MM.1S (cell line): ENCODE data around the gene ACSL6.

Source experiments
- DNase-seq: peaks from one replicate; pipeline ENCODE4 v3.0.0-alpha.2; 2015
- H2AFZ ChIP-seq: fragments of 300-600 bp; sonication (generic); 2 replicates; pipeline ENCODE4 v1.6.0; 2016; ENCODE audit warnings: antibody characterized with exemption, low read length
- H3F3A ChIP-seq: fragments of 300-600 bp; sonication (generic); 2 replicates; pipeline ENCODE4 v1.6.1; 2016; ENCODE audit warnings: mild to moderate bottlenecking, antibody characterized with exemption, low read length, moderate library complexity, mixed read lengths; ENCODE audit not compliant: insufficient read depth
- H3K27ac ChIP-seq: fragments of 300-600 bp; sonication (generic); 2 replicates; pipeline ENCODE4 v1.5.1; 2016; ENCODE audit warnings: mild to moderate bottlenecking, low read length
- H3K27me3 ChIP-seq: fragments of 300-600 bp; sonication (generic); replicated peaks from 2 replicates; pipeline ENCODE4 v1.6.0; 2016; ENCODE audit warnings: low read length; ENCODE audit not compliant: insufficient read depth
- H3K36me3 ChIP-seq: fragments of 300-600 bp; sonication (generic); replicated peaks from 2 replicates; pipeline ENCODE4 v1.6.1; 2016; ENCODE audit warnings: mild to moderate bottlenecking, low read length, mixed read lengths; ENCODE audit not compliant: insufficient read depth
- H3K4me1 ChIP-seq: fragments of 300-600 bp; sonication (generic); 2 replicates; pipeline ENCODE4 v1.6.1; 2016; ENCODE audit warnings: low read length, mixed read lengths
- H3K4me2 ChIP-seq: fragments of 300-600 bp; sonication (generic); 2 replicates; pipeline ENCODE4 v1.6.0; 2016; ENCODE audit warnings: low read depth, low read length
- H3K4me3 ChIP-seq: fragments of 300-600 bp; sonication (generic); 2 replicates; pipeline ENCODE4 v1.5.1; 2016; ENCODE audit warnings: low read length, mixed read lengths
- H3K79me2 ChIP-seq: fragments of 300-600 bp; sonication (generic); 2 replicates; pipeline ENCODE4 v1.6.1; 2016; ENCODE audit warnings: mixed run types, low read length, mixed read lengths
- H3K9ac ChIP-seq: fragments of 300-600 bp; sonication (generic); 2 replicates; pipeline ENCODE4 v1.6.1; 2016; ENCODE audit warnings: low read length, mixed read lengths
- H3K9me2 ChIP-seq: fragments of 300-600 bp; sonication (generic); replicated peaks from 2 replicates; pipeline ENCODE4 v1.6.1; 2016; ENCODE audit warnings: mild to moderate bottlenecking, low read length, mixed read lengths; ENCODE audit not compliant: insufficient read depth
- H3K9me3 ChIP-seq: fragments of 300-600 bp; sonication (generic); replicated peaks from 2 replicates; pipeline ENCODE4 v1.6.1; 2016; ENCODE audit warnings: mild to moderate bottlenecking, low read length, mixed read lengths; ENCODE audit not compliant: insufficient read depth
- H4K20me1 ChIP-seq: fragments of 300-600 bp; sonication (generic); 2 replicates; pipeline ENCODE4 v1.6.1; 2016; ENCODE audit warnings: mild to moderate bottlenecking, low read length, moderate library complexity, mixed read lengths; ENCODE audit not compliant: insufficient read depth
- CTCF ChIP-seq: fragments of 300-600 bp; sonication (generic); IDR thresholded peaks from 2 replicates; pipeline ENCODE4 v1.5.1; 2016; ENCODE audit warnings: antibody characterized with exemption, low read length, mixed read lengths
- EZH2 ChIP-seq: fragments of 300-600 bp; sonication (generic); optimal IDR thresholded peaks from 2 replicates; pipeline ENCODE3; 2017; ENCODE audit warnings: low read depth, mild to moderate bottlenecking, antibody characterized with exemption, low read length, mixed read lengths
- EZH2phosphoT487 ChIP-seq: fragments of 300-600 bp; sonication (generic); IDR thresholded peaks from 2 replicates; pipeline ENCODE4 v1.6.1; 2018; ENCODE audit warnings: antibody characterized with exemption, low read length

The ACSL6 gene

DNA sequence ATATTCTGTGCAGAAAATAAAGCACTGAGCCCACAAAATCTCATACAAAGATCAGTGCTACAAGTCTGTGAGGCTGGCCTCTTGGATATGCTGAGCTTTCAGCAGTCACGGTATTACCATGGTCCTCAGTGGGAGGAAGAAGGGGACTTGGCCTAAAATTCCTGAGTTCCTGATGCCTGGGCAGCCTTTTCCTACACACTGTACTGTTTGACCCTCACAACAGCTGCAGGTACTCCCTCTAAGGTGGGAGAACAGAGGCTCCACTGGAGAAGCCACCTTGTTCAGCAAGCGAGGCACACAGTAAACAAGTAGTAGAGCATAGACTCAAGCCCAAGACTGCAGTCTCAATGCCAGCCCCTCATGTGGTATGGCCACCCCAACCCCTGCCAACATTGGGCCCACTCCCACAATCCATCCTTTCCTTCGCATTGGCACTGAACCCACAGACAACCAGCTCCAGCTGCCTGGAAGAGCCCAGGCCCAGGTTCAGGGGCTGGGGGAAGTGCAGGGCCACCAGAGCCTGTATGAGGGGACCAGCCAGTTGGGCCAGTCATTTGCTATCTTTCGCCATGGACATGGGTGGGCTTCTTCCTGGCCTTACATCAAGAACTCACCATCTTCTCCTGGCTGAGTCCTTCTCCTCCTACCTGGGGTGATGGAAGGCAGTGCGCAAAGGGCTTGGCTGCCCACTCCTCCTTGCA is 14.3 kb downstream of the ACSL6 start:
- Histone ChIP-seq H3K27me3 (no peaks in the 10 kb centered on the region), H2AFZ (no peak overlapping the region), H3K79me2 (no peaks in the 10 kb centered on the region), H3K9ac (no peak overlapping the region), H3K9me3 (no peaks in the 10 kb centered on the region), H3K4me1 (no peaks in the 10 kb centered on the region), H3K36me3 (no peaks in the 10 kb centered on the region), H3K4me2 (no peak overlapping the region), H4K20me1 (no peaks in the 10 kb centered on the region), H3F3A (no peaks in the 10 kb centered on the region), H3K4me3 (no peak overlapping the region), H3K27ac (no peak overlapping the region), H3K9me2 (no peaks in the 10 kb centered on the region)
- DNase-seq, result no peak
- TF ChIP-seq CTCF, result no peak
- no peak for TF ChIP-seq EZH2phosphoT487
- no peak for TF ChIP-seq EZH2

DNA sequence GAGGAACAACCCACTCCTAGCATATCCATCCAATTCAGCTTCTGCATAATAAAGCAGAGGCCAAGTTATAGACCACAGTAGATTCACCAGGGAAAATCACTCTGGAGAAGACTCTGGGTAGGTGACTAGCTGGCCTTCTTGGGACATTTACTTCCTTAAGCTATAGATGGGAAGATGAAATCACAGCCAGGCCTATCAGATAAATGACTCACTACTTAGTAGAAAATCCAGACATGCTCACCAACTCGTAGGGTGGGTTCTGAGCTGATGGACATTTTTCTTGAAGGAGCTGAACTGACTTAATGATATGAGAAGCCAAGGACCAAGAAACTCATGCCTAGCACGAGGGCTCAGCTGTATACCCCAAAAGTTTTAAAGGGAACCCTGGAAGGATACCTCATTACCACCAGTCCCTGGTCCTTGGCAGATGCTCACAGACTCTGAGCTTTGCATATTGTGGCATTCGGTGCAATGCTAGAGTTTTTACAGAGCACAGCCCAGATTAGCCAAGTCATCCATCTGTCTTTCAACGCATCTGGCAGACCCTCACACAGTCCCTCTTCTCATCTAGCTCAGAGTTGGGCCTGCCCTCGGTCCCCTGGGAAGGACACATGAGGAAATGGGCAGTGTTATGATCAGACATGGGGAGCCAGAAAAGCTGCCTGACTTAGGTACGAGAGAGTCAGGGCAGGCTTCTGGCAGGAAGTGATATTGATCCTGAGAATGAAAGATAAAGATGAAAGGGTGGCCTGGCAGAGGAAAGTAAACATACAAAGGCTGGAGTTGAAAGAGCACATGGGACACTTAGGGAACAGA is 15.0 kb downstream of the ACSL6 start:
- no peaks in the 10 kb centered on the region for H3K79me2 ChIP-seq
- H3K27me3 ChIP-seq, result no peaks in the 10 kb centered on the region
- no peak overlapping the region for H3K4me2 ChIP-seq
- H2AFZ ChIP-seq, result no peak overlapping the region
- no peaks in the 10 kb centered on the region for H3K4me1 ChIP-seq
- no peak for TF ChIP-seq CTCF
- no peaks in the 10 kb centered on the region for H3K9me3 ChIP-seq
- no peak overlapping the region for H3K27ac ChIP-seq
- H3K36me3 ChIP-seq, result no peaks in the 10 kb centered on the region
- DNase-seq, result no peak
- H3K9me2 ChIP-seq, result no peaks in the 10 kb centered on the region
- no peaks in the 10 kb centered on the region for H3F3A ChIP-seq
- no peak overlapping the region for H3K9ac ChIP-seq
- no peaks in the 10 kb centered on the region for H4K20me1 ChIP-seq
- H3K4me3 ChIP-seq, result no peak overlapping the region

GRCh38 chr5:131994533-131995226 is 16.8 kb downstream of the ACSL6 start:
- no peak overlapping the region for H3K9ac ChIP-seq
- H3K27me3 ChIP-seq, result no peaks in the 10 kb centered on the region
- TF ChIP-seq EZH2 (no peak), EZH2phosphoT487 (no peak), CTCF (no peak)
- no peak overlapping the region for H3K4me3 ChIP-seq
- no peak overlapping the region for H3K27ac ChIP-seq
- H4K20me1 ChIP-seq, result no peaks in the 10 kb centered on the region
- no peaks in the 10 kb centered on the region for H3F3A ChIP-seq
- no peaks in the 10 kb centered on the region for H3K4me1 ChIP-seq
- H3K9me2 ChIP-seq, result no peaks in the 10 kb centered on the region
- H2AFZ ChIP-seq, result no peak overlapping the region
- no peaks in the 10 kb centered on the region for H3K36me3 ChIP-seq
- no peaks in the 10 kb centered on the region for H3K79me2 ChIP-seq
- DNase-seq, result no peak
- no peak overlapping the region for H3K4me2 ChIP-seq
- no peaks in the 10 kb centered on the region for H3K9me3 ChIP-seq
